GM23338 (cell line): ENCODE results near the gene NGFR. TPM values are rescaled to one million over a fixed set of nuclear protein-coding genes. Genes with fewer than 3 reads are reported as not detected.

Source experiments
- ATAC-seq: fragments of 200-7000 bp; cut with Tn5 transposase; 3 replicates; pipeline ENCODE4 v1.9.1; 2020
- DNase-seq: peaks from one replicate; pipeline ENCODE4 v3.0.0-alpha.2; 2015; ENCODE audit warnings: low spot score
- H2AFZ ChIP-seq: fragments of 200-600 bp; sonication (generic); 2 replicates; pipeline ENCODE4 v1.8.0; 2016; ENCODE audit warnings: antibody characterized with exemption, mild to moderate bottlenecking, moderate library complexity
- H3F3A ChIP-seq: fragments of 200-600 bp; sonication (generic); replicated peaks from 2 replicates; pipeline ENCODE4 v1.8.0; 2017; ENCODE audit warnings: antibody characterized with exemption, mixed run types, low read depth
- H3K27ac ChIP-seq: fragments of 200-600 bp; sonication (generic); 2 replicates; pipeline ENCODE4 v1.6.1; 2016; ENCODE audit warnings: low read depth
- H3K27me3 ChIP-seq: fragments of 200-600 bp; sonication (generic); 2 replicates; pipeline ENCODE4 v1.8.0; 2016; ENCODE audit warnings: mild to moderate bottlenecking, mixed run types, moderate library complexity; ENCODE audit not compliant: insufficient read depth
- H3K36me3 ChIP-seq: fragments of 200-600 bp; sonication (generic); 2 replicates; pipeline ENCODE4 v1.8.0; 2016; ENCODE audit warnings: mild to moderate bottlenecking; ENCODE audit not compliant: insufficient read depth
- H3K4me1 ChIP-seq: fragments of 200-600 bp; sonication (generic); 2 replicates; pipeline ENCODE4 v1.8.0; 2016; ENCODE audit warnings: mild to moderate bottlenecking, moderate library complexity; ENCODE audit not compliant: insufficient read depth
- H3K4me2 ChIP-seq: fragments of 200-600 bp; sonication (generic); 2 replicates; pipeline ENCODE4 v1.7.1; 2017; ENCODE audit warnings: mixed run types
- H3K4me3 ChIP-seq: fragments of 200-600 bp; sonication (generic); 2 replicates; pipeline ENCODE4 v1.6.1; 2016; ENCODE audit warnings: mixed run types
- H3K79me2 ChIP-seq: fragments of 200-600 bp; sonication (generic); replicated peaks from 2 replicates; pipeline ENCODE4 v1.8.0; 2017; ENCODE audit warnings: mild to moderate bottlenecking; ENCODE audit not compliant: insufficient read depth
- H3K9me2 ChIP-seq: fragments of 200-600 bp; sonication (generic); 2 replicates; pipeline ENCODE4 v1.8.0; 2017; ENCODE audit not compliant: insufficient read depth
- H4K20me1 ChIP-seq: fragments of 200-600 bp; sonication (generic); replicated peaks from 2 replicates; pipeline ENCODE4 v1.8.0; 2017; ENCODE audit warnings: mild to moderate bottlenecking; ENCODE audit not compliant: insufficient read depth
- H3K27ac Mint-ChIP-seq: 2 replicates; pipeline ENCODE4 v1.8.0; 2020; ENCODE audit warnings: inconsistent platforms, mild to moderate bottlenecking, moderate library complexity, mixed read lengths
- H3K27me3 Mint-ChIP-seq: 3 replicates; pipeline ENCODE4 v1.8.0; 2022; ENCODE audit warnings: low read depth, mild to moderate bottlenecking, moderate library complexity, mixed read lengths, inconsistent platforms; ENCODE audit not compliant: insufficient read depth, poor library complexity
- H3K36me3 Mint-ChIP-seq: 3 replicates; pipeline ENCODE4 v1.8.0; 2021; ENCODE audit warnings: low read depth, mild to moderate bottlenecking, inconsistent platforms, moderate library complexity, mixed read lengths
- H3K4me1 Mint-ChIP-seq: 3 replicates; pipeline ENCODE4 v1.8.0; 2020; ENCODE audit warnings: mild to moderate bottlenecking, inconsistent platforms, mixed read lengths
- H3K4me3 Mint-ChIP-seq: 3 replicates; pipeline ENCODE4 v1.8.0; 2021; ENCODE audit warnings: moderate library complexity, mild to moderate bottlenecking, inconsistent platforms, mixed read lengths
- H3K9me3 Mint-ChIP-seq: 3 replicates; pipeline ENCODE4 v1.8.0; 2020; ENCODE audit warnings: moderate library complexity, mild to moderate bottlenecking, inconsistent platforms, mixed read lengths
- CREB1 ChIP-seq: fragments of 250-450 bp; sonication (Bioruptor Pico); IDR thresholded peaks from 2 replicates; pipeline ENCODE4 v1.5.0; 2020; ENCODE audit warnings: low read depth, mild to moderate bottlenecking, moderate library complexity
- CTCF ChIP-seq, 2 experiments: fragments of 200-600 bp in 1 of 2; sonication (generic) in 1 of 2; conservative IDR thresholded peaks; 2 replicates each; pipeline versions ENCODE4 v1.5.1 to v1.6.1; 2016 to 2017; ENCODE audit warnings: antibody characterized with exemption in 2 of 2, low read depth in 2 of 2, mild to moderate bottlenecking in 2 of 2, moderate library complexity in 1 of 2
- EZH2 ChIP-seq: fragments of 200-600 bp; sonication (generic); IDR thresholded peaks from one replicate; pipeline ENCODE4 v1.8.0; 2017; ENCODE audit warnings: antibody characterized with exemption, mild to moderate bottlenecking, low read depth; ENCODE audit not compliant: unreplicated experiment
- EZH2phosphoT487 ChIP-seq: fragments of 200-600 bp; sonication (generic); IDR thresholded peaks from one replicate; pipeline ENCODE4 v1.8.1; 2018; ENCODE audit warnings: antibody characterized with exemption; ENCODE audit not compliant: unreplicated experiment
- JUNB ChIP-seq: IDR thresholded peaks from one replicate; pipeline ENCODE4 v1.6.1; 2016; ENCODE audit warnings: antibody characterized with exemption; ENCODE audit not compliant: unreplicated experiment
- NANOG ChIP-seq: IDR thresholded peaks from 2 replicates; pipeline ENCODE4 v1.6.1; 2016; ENCODE audit warnings: antibody characterized with exemption, borderline replicate concordance
- POLR2AphosphoS5 ChIP-seq: IDR thresholded peaks from 2 replicates; pipeline ENCODE4 v1.6.1; 2016; ENCODE audit warnings: antibody characterized with exemption, low read depth
- REST ChIP-seq: IDR thresholded peaks from one replicate; pipeline ENCODE4 v1.6.1; 2018; ENCODE audit warnings: antibody characterized with exemption; ENCODE audit not compliant: unreplicated experiment
- STAT1 ChIP-seq: IDR thresholded peaks from one replicate; pipeline ENCODE4 v1.6.1; 2016; ENCODE audit warnings: antibody characterized with exemption; ENCODE audit not compliant: unreplicated experiment
- ZNF114 ChIP-seq: fragments of 250-450 bp; sonication (Bioruptor Pico); IDR thresholded peaks from 2 replicates; pipeline ENCODE4 v1.5.0; 2020; ENCODE audit warnings: mild to moderate bottlenecking, moderate library complexity
- ZNF331 ChIP-seq: fragments of 250-450 bp; sonication (Bioruptor Pico); IDR thresholded peaks from 2 replicates; pipeline ENCODE4 v1.5.0; 2020; ENCODE audit warnings: low read depth, mild to moderate bottlenecking, moderate library complexity
- ZNF462 ChIP-seq: fragments of 250-450 bp; sonication (Bioruptor Pico); IDR thresholded peaks from 2 replicates; pipeline ENCODE4 v1.5.0; 2020; ENCODE audit warnings: mild to moderate bottlenecking, moderate library complexity
- polyA plus RNA-seq: library from polyadenylated mRNA; unstranded; fragments of >200 nt; fragmentation: Nextera tagmentation; extraction: Ambion mirVana; gene quantifications from 2 replicates; pipeline ENCODE4 v1.2.1, GENCODE V29; 2016
- total RNA-seq: library from RNA; depleted of rRNA; stranded (reverse); fragments of >200 nt; shearing (Covaris generic); gene quantifications from 2 replicates; pipeline ENCODE4 v1.2.3, GENCODE V29; 2014
- TF ChIP-seq, protein P1 (sequence below): IDR thresholded peaks from 2 replicates; pipeline ENCODE4 v1.6.1; 2016; ENCODE audit warnings: antibody characterized with exemption

NGFR gene
- total and polyA plus RNA-seq, 2 experiments from 2014 or later: 2.8 to 6.9 TPM

GRCh38 chr17:49551221-49552069 is 56.4 kb downstream of the NGFR start:
- DNase-seq (no peak), ATAC-seq (no peak)
- H3K4me1 Mint-ChIP-seq: peaks cover 16% of the 10 kb centered on the region
- TF ChIP-seq CREB1: no peak
- no peak for TF ChIP-seq REST
- TF ChIP-seq CTCF (conservative IDR thresholded peaks at IDR 0.05; ENCODE audit: low read depth in 2 of 2): no peak
- no peak for TF ChIP-seq EZH2
- no peak for TF ChIP-seq NANOG
- TF ChIP-seq, protein P1, sequence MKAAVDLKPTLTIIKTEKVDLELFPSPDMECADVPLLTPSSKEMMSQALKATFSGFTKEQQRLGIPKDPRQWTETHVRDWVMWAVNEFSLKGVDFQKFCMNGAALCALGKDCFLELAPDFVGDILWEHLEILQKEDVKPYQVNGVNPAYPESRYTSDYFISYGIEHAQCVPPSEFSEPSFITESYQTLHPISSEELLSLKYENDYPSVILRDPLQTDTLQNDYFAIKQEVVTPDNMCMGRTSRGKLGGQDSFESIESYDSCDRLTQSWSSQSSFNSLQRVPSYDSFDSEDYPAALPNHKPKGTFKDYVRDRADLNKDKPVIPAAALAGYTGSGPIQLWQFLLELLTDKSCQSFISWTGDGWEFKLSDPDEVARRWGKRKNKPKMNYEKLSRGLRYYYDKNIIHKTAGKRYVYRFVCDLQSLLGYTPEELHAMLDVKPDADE: no peak
- TF ChIP-seq ZNF114 (CRISPR knock-in tag): no peak
- no peak for TF ChIP-seq ZNF462
- TF ChIP-seq JUNB: no peak
- TF ChIP-seq ZNF331 (CRISPR knock-in tag): no peak
- TF ChIP-seq POLR2AphosphoS5: no peak
- no peak for TF ChIP-seq EZH2phosphoT487
- TF ChIP-seq STAT1: no peak
- H3K4me3 Mint-ChIP-seq: no peak overlapping the region; the same call in 2 of the 3 replicates
- Histone ChIP-seq H3K4me3 (no peak overlapping the region), H3K79me2 (no peaks in the 10 kb centered on the region), H3K4me2 (no peak overlapping the region), H3K4me1 (peaks cover 5% of the 10 kb centered on the region; the same call in 1 of the 2 replicates), H4K20me1 (no peaks in the 10 kb centered on the region), H3K27me3 (no peaks in the 10 kb centered on the region; the same call in 1 of the 2 replicates), H3K27ac (no peak overlapping the region), H3K9me2 (no peaks in the 10 kb centered on the region), H3F3A (no peaks in the 10 kb centered on the region), H2AFZ (no peak overlapping the region), H3K36me3 (no peaks in the 10 kb centered on the region)
- H3K27ac Mint-ChIP-seq: no peak overlapping the region
- H3K27me3 Mint-ChIP-seq: peaks cover 20% of the 10 kb centered on the region
- no peaks in the 10 kb centered on the region for H3K36me3 Mint-ChIP-seq
- H3K9me3 Mint-ChIP-seq: no peaks in the 10 kb centered on the region
